GM19099 (cell line): ENCODE data around the gene CALN1.

ENCODE experiments used
- POLR2A ChIP-seq: IDR thresholded peaks from 3 replicates; pipeline ENCODE4 v1.6.1; 2011; ENCODE audit warnings: low read depth; ENCODE audit not compliant: insufficient read length; ENCODE audit errors: extremely low read depth

CALN1 gene

GRCh38 chr7:72265071-72265904, 146.8 kb downstream of the CALN1 start:
- no peak for TF ChIP-seq POLR2A

- TF ChIP-seq POLR2A = no peak
These were observed 151.7 kb downstream of the CALN1 start for GRCh38 chr7:72260406-72260805.

GRCh38 chr7:72258074-72258473, 154.1 kb downstream of the CALN1 start:
- no peak for TF ChIP-seq POLR2A

- TF ChIP-seq POLR2A = no peak
These were observed 157.7 kb downstream of the CALN1 start for GRCh38 chr7:72254455-72254854.

GRCh38 chr7:72249106-72249505, 163.0 kb downstream of the CALN1 start:
- no peak for TF ChIP-seq POLR2A

GRCh38 chr7:72244826-72245398, 167.2 kb downstream of the CALN1 start:
- TF ChIP-seq POLR2A = no peak

- no peak for TF ChIP-seq POLR2A
These were observed 168.8 kb downstream of the CALN1 start for GRCh38 chr7:72243329-72243728.

GRCh38 chr7:72235351-72235750, 176.8 kb downstream of the CALN1 start:
- TF ChIP-seq POLR2A = no peak

GRCh38 chr7:72234086-72234485, 178.1 kb downstream of the CALN1 start:
- no peak for TF ChIP-seq POLR2A

GRCh38 chr7:72230281-72230680, 181.9 kb downstream of the CALN1 start:
- no peak for TF ChIP-seq POLR2A

- no peak for TF ChIP-seq POLR2A
These were observed 188.8 kb downstream of the CALN1 start for GRCh38 chr7:72223351-72223750.

- no peak for TF ChIP-seq POLR2A
These were observed 190.0 kb downstream of the CALN1 start for GRCh38 chr7:72222136-72222535.

GRCh38 chr7:72219500-72219899, 192.6 kb downstream of the CALN1 start:
- no peak for TF ChIP-seq POLR2A

- TF ChIP-seq POLR2A = no peak
These were observed 195.0 kb downstream of the CALN1 start for GRCh38 chr7:72217151-72217550.

- TF ChIP-seq POLR2A = no peak
These were observed 198.4 kb downstream of the CALN1 start for GRCh38 chr7:72213769-72214168.

- no peak for TF ChIP-seq POLR2A
These were observed 199.1 kb downstream of the CALN1 start for GRCh38 chr7:72213081-72213480.
